Breast epithelium (tissue), 4 donors: Measurements from ENCODE around the gene NQO2. TPM values are rescaled to one million over a fixed set of nuclear protein-coding genes. Genes with fewer than 3 reads are reported as not detected.
"Not testable (repeated sequence)": the region's sequence is repeated elsewhere in the genome, so short reads cannot be mapped to it uniquely, and the experiment has no call there.

Experiments
- DNase-seq, 2 donors: peaks; one replicate each; pipeline ENCODE4 v3.0.0-alpha.2; 2019; ENCODE audit warnings: low spot score in 2 of 2
- H3K27ac ChIP-seq, 2 donors: fragments of 200-600 bp; sonication (generic) in 1 of 2; one replicate each; pipeline ENCODE4 v1.5.1; 2016 to 2019; ENCODE audit warnings: mild to moderate bottlenecking in 1 of 2
- H3K27me3 ChIP-seq, 2 donors: fragments of 200-600 bp; sonication (generic) in 1 of 2; one replicate each; pipeline versions ENCODE4 v1.5.1 to v1.6.0; 2017 to 2019; ENCODE audit warnings: control low read depth in 1 of 2, mild to moderate bottlenecking in 1 of 2
- H3K36me3 ChIP-seq: fragments of 200-600 bp; one replicate; pipeline ENCODE4 v1.5.1; 2019
- H3K4me1 ChIP-seq, 2 donors: fragments of 200-600 bp; sonication (generic); one replicate each; pipeline ENCODE4 v1.5.1; 2016 to 2019; ENCODE audit warnings: control low read depth in 1 of 2
- H3K4me3 ChIP-seq, 3 donors: fragments of 200-600 bp; sonication (generic); 1 replicate in 2 of 3; 2 replicates in 1 of 3; pipeline ENCODE4 v1.5.1; 2016 to 2019; ENCODE audit warnings: mild to moderate bottlenecking in 3 of 3, moderate library complexity in 2 of 3
- H3K9me3 ChIP-seq, 2 donors: fragments of 200-600 bp; sonication (generic) in 1 of 2; one replicate each; pipeline ENCODE4 v1.5.1; 2016 to 2019; ENCODE audit warnings: control low read depth in 1 of 2
- CTCF ChIP-seq, 3 donors: fragments of 450-650 bp; IDR thresholded peaks; one replicate each; pipeline ENCODE4 v1.5.1; 2016 to 2017; ENCODE audit warnings: antibody characterized with exemption in 3 of 3, mild to moderate bottlenecking in 3 of 3, moderate library complexity in 3 of 3
- POLR2A ChIP-seq: fragments of 450-650 bp; IDR thresholded peaks from one replicate; pipeline ENCODE4 v1.6.1; 2016; ENCODE audit warnings: antibody characterized with exemption, mild to moderate bottlenecking, moderate library complexity
- POLR2AphosphoS5 ChIP-seq, 3 donors: sonication (generic); formaldehyde crosslinking; IDR thresholded peaks; one replicate each; pipeline ENCODE4 v1.6.1; 2017; ENCODE audit warnings: antibody characterized with exemption in 3 of 3
- intact Hi-C: fragments of 100-400 bp; cut with DNase I; formaldehyde crosslinking; loops from one replicate; pipeline ENCODE4 v1.15.1; 2023; ENCODE audit warnings: low total_unique reads
- total RNA-seq, 3 donors: library from RNA; depleted of rRNA; stranded (reverse); fragments of >200 nt; gene quantifications; one replicate each; pipeline ENCODE4 v1.1.0, GENCODE V29; 2016

The NQO2 gene
- total RNA-seq, 3 donors from 2014 or later: 23.6 to 64.6 (median 24.9) TPM

GRCh38 chr6:2990932-2991506 is 8.7 kb upstream of the NQO2 start:
- Histone ChIP-seq H3K9me3 (no peaks in the 10 kb centered on the region), H3K36me3 (no peaks in the 10 kb centered on the region), H3K27ac (peak overlapping the region; percentile 98), H3K4me1 (no peaks in the 10 kb centered on the region), H3K27me3 (no peaks in the 10 kb centered on the region), H3K4me3 (peak overlapping the region; percentile 82 to 96 (median 95))
- intact Hi-C loops: loop anchor here (10.0 kb wide), 1 partner anchor 254 kb away; no protein-coding TSS in a partner anchor
- TF ChIP-seq POLR2A (no peak), CTCF (IDR thresholded peaks at IDR 0.05) (no peak), POLR2AphosphoS5 (IDR thresholded peaks at IDR 0.05) (no peak)
- DNase-seq: no peak

GRCh38 chr6:2992330-2992979 is 7.2 kb upstream of the NQO2 start:
- Histone ChIP-seq H3K27me3 (no peaks in the 10 kb centered on the region), H3K4me3 (no peak overlapping the region), H3K9me3 (no peaks in the 10 kb centered on the region), H3K4me1 (no peaks in the 10 kb centered on the region), H3K27ac (peak overlapping the region in 1 of 2 donors; percentile 10), H3K36me3 (no peaks in the 10 kb centered on the region)
- no peak for TF ChIP-seq POLR2A
- TF ChIP-seq POLR2AphosphoS5 (IDR thresholded peaks at IDR 0.05): no peak
- TF ChIP-seq CTCF (IDR thresholded peaks at IDR 0.05): no peak
- DNase-seq: no peak
- intact Hi-C loops: loop anchor here (10.0 kb wide), 1 partner anchor 252 kb away; no protein-coding TSS in a partner anchor

GRCh38 chr6:2993755-2994317 is 5.9 kb upstream of the NQO2 start:
- intact Hi-C loops: loop anchor here (10.0 kb wide), 1 partner anchor 251 kb away; no protein-coding TSS in a partner anchor
- Histone ChIP-seq H3K27ac (no peak overlapping the region), H3K4me3 (no peak overlapping the region), H3K36me3 (no peaks in the 10 kb centered on the region), H3K4me1 (no peaks in the 10 kb centered on the region), H3K27me3 (no peaks in the 10 kb centered on the region), H3K9me3 (no peaks in the 10 kb centered on the region)
- DNase-seq: no peak
- TF ChIP-seq POLR2A: no peak
- no peak for TF ChIP-seq POLR2AphosphoS5 (IDR thresholded peaks at IDR 0.05)
- TF ChIP-seq CTCF (IDR thresholded peaks at IDR 0.05): no peak

GRCh38 chr6:2998249-2998997 is 1.3 kb upstream of the NQO2 start:
- H3K9me3 ChIP-seq, H3K4me1 ChIP-seq, DNase-seq, H3K27me3 ChIP-seq, H3K36me3 ChIP-seq: not testable (repeated sequence)
- TF ChIP-seq CTCF (IDR thresholded peaks at IDR 0.05): peak; percentile 65 to 89 (median 66)
- intact Hi-C loops: loop anchor here (10.0 kb wide), 1 partner anchor 246 kb away; no protein-coding TSS in a partner anchor
- Histone ChIP-seq H3K27ac (peak overlapping the region; percentile 88 to 95), H3K4me3 (peak overlapping the region; percentile 76 to 99 (median 88))
